Activated CD8-positive, alpha-beta memory T cell treated with anti-CD3 and anti-CD28 coated beads for 4 hours (primary cell): Measurements from ENCODE around the gene IMP3.
"Not testable (repeated sequence)": the region's sequence is repeated elsewhere in the genome, so short reads cannot be mapped to it uniquely, and the experiment has no call there.

Experiments used
- DNase-seq, 2 donors: peaks; one replicate each; pipeline ENCODE4 v3.0.0-alpha.2; 2020; ENCODE audit warnings: low read depth in 2 of 2

IMP3 gene

GRCh38 chr15:75639709-75640482 is at the start of gene IMP3:
IMP3 (minus strand) TSS chr15:75640224; CDS start chr15:75640168, 56 bp downstream.
- DNase-seq = peak; percentile 87 to 90

GRCh38 chr15:75689429-75689828 is 49.4 kb upstream of the IMP3 start:
- DNase-seq = not testable (repeated sequence)

- DNase-seq = no peak
Observed at GRCh38 chr15:75688831-75689230, 48.8 kb upstream of the IMP3 start.

GRCh38 chr15:75688278-75688557 is 48.2 kb upstream of the IMP3 start:
- DNase-seq = no peak

- DNase-seq = no peak
Observed at GRCh38 chr15:75687486-75688277, 47.7 kb upstream of the IMP3 start.

GRCh38 chr15:75686212-75686642 is 46.2 kb upstream of the IMP3 start:
- DNase-seq = peak; percentile 37 to 46

GRCh38 chr15:75685195-75685594 is 45.2 kb upstream of the IMP3 start:
- no peak for DNase-seq

GRCh38 chr15:75684648-75685047 is 44.6 kb upstream of the IMP3 start:
- DNase-seq = no peak

- DNase-seq = peak; percentile 20 to 31
Observed at GRCh38 chr15:75683646-75684312, 43.8 kb upstream of the IMP3 start.

GRCh38 chr15:75682181-75683135 is 42.4 kb upstream of the IMP3 start:
- no peak for DNase-seq

- no peak for DNase-seq
Observed at GRCh38 chr15:75680007-75680789, 40.2 kb upstream of the IMP3 start.

GRCh38 chr15:75678324-75678690 is 38.3 kb upstream of the IMP3 start:
- DNase-seq = not testable (repeated sequence)

GRCh38 chr15:75677465-75678323 is 37.7 kb upstream of the IMP3 start:
- DNase-seq = no peak

- no peak for DNase-seq
Observed at GRCh38 chr15:75676688-75677464, 36.9 kb upstream of the IMP3 start.

- DNase-seq = no peak
Observed at GRCh38 chr15:75675579-75676404, 35.8 kb upstream of the IMP3 start.

GRCh38 chr15:75674366-75674765 is 34.3 kb upstream of the IMP3 start:
- no peak for DNase-seq

- no peak for DNase-seq
Observed at GRCh38 chr15:75673426-75674235, 33.6 kb upstream of the IMP3 start.
